K562 (cell line): Measurements from ENCODE around the gene TRNAU1AP. TPM values are rescaled to one million over a fixed set of nuclear protein-coding genes. Genes with fewer than 3 reads are reported as not detected.

Experiments
- AFF4 ChIP-seq: sonication (generic); formaldehyde crosslinking; IDR thresholded peaks from 2 replicates; pipeline ENCODE4 v1.8.0; 2023; ENCODE audit warnings: mild to moderate bottlenecking, missing genetic modification reagents
- CHD7 ChIP-seq: fragments of 200-600 bp; sonication (generic); IDR thresholded peaks from one replicate; pipeline ENCODE4 v1.6.1; 2012; ENCODE audit warnings: mild to moderate bottlenecking, low read depth, low read length, inconsistent platforms
- ELF1 ChIP-seq: fragments of 200-800 bp; sonication (Bioruptor generic); IDR thresholded peaks from 2 replicates; pipeline ENCODE4 v1.6.1; 2016; ENCODE audit warnings: missing genetic modification characterization, missing compliant biosample characterization
- NR2C2 ChIP-seq, 2 experiments: fragments of 200-800 bp in 1 of 2; sonication (Bioruptor generic) in 1 of 2; sonication (generic) in 1 of 2; formaldehyde crosslinking in 1 of 2; IDR thresholded peaks; 2 replicates each; pipeline versions ENCODE4 v1.6.1 to v1.8.0; 2016 to 2022; ENCODE audit warnings: mild to moderate bottlenecking in 1 of 2, missing compliant biosample characterization in 1 of 2, missing genetic modification characterization in 1 of 2, missing genetic modification reagents in 1 of 2
- SRSF7 ChIP-seq: fragments of 200-400 bp; formaldehyde crosslinking; optimal IDR thresholded peaks from 2 replicates; pipeline ENCODE3; 2017; ENCODE audit warnings: mild to moderate bottlenecking, low read depth, low read length
- ZNF696 ChIP-seq: fragments of 250-450 bp; sonication (Bioruptor Pico); conservative IDR thresholded peaks from 2 replicates; pipeline ENCODE4 v1.4.0; 2020; ENCODE audit warnings: mild to moderate bottlenecking, moderate library complexity
- ZNF76 ChIP-seq: fragments of 250-450 bp; sonication (Bioruptor Pico); IDR thresholded peaks from 2 replicates; pipeline ENCODE4 v1.4.0; 2020; ENCODE audit warnings: mild to moderate bottlenecking, moderate library complexity, borderline replicate concordance
- polyA plus RNA-seq, 8 experiments: library from polyadenylated mRNA; depleted of rRNA in 4 of 8; stranded (reverse) in 5 of 8; unstranded in 3 of 8; fragments of >200 nt; fragmentation: Nextera tagmentation in 2 of 8; fragmentation: Illumina TruSeq in 1 of 8; extraction: Ambion mirVana in 2 of 8; extraction: Trizol in 1 of 8; gene quantifications; 2 replicates each; pipeline versions ENCODE4 v1.2.1 to v1.2.3, GENCODE V29; 2011 to 2014; ENCODE audit warnings: inconsistent platforms in 1 of 8, missing spikeins in 1 of 8
- total RNA-seq, 7 experiments: library from RNA; depleted of rRNA in 6 of 7; stranded (reverse); fragments of >200 nt in 6 of 7; fragmentation: Illumina TruSeq in 2 of 7; extraction: Trizol in 2 of 7; gene quantifications; 2 replicates each; pipeline versions ENCODE4 v1.2.1 to v1.2.3, GENCODE V29; 2011 to 2021; ENCODE audit warnings: low replicate concordance in 1 of 7
- TF ChIP-seq, protein P1 (sequence below): fragments of 250-450 bp; sonication (Bioruptor Pico); IDR thresholded peaks from 2 replicates; pipeline ENCODE4 v1.4.0; 2020; ENCODE audit warnings: borderline replicate concordance

TRNAU1AP gene
- total and polyA plus RNA-seq, 9 of the 15 experiments (the other 6 are each of a cell fraction or from before 2014, with no cell fraction given): 34.9 to 110 (median 46.3) TPM

GRCh38 chr1:28552758-28553663 lies at the start of gene TRNAU1AP (continued):
- TF ChIP-seq AFF4 (CRISPR knock-in tag) (peak; percentile 66), ZNF76 (CRISPR knock-in tag) (no peak), NR2C2 (CRISPR knock-in tag; IDR thresholded peaks at IDR 0.05) (no peak; the same call in 1 of the 2 replicates), NR2C2 (tag; IDR thresholded peaks at IDR 0.05) (peak; percentile 65), CHD7 (no peak), ELF1 (tag) (peak; percentile 94), SRSF7 (no peak), ZNF696 (CRISPR knock-in tag) (no peak)
- TF ChIP-seq, protein P1, sequence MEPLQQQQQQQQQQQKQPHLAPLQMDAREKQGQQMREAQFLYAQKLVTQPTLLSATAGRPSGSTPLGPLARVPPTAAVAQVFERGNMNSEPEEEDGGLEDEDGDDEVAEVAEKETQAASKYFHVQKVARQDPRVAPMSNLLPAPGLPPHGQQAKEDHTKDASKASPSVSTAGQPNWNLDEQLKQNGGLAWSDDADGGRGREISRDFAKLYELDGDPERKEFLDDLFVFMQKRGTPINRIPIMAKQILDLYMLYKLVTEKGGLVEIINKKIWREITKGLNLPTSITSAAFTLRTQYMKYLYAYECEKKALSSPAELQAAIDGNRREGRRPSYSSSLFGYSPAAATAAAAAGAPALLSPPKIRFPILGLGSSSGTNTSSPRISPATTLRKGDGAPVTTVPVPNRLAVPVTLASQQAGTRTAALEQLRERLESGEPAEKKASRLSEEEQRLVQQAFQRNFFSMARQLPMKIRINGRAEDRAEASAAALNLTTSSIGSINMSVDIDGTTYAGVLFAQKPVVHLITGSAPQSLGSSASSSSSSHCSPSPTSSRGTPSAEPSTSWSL (CRISPR knock-in tag): no peak
